GM20431 (cell line): ENCODE measurements around the gene LRRC4B.
"Not testable (repeated sequence)": the region's sequence is repeated elsewhere in the genome, so short reads cannot be mapped to it uniquely, and the experiment has no call there.

ENCODE experiments used
- in situ Hi-C: fragments of 300-500 bp; cut with MseI, MboI; formaldehyde crosslinking; loops from one replicate; pipeline ENCODE4 v1.15.0; 2020; ENCODE audit warnings: low sequenced_read_pairs; ENCODE audit not compliant: unreplicated experiment

Gene LRRC4B, protein sequence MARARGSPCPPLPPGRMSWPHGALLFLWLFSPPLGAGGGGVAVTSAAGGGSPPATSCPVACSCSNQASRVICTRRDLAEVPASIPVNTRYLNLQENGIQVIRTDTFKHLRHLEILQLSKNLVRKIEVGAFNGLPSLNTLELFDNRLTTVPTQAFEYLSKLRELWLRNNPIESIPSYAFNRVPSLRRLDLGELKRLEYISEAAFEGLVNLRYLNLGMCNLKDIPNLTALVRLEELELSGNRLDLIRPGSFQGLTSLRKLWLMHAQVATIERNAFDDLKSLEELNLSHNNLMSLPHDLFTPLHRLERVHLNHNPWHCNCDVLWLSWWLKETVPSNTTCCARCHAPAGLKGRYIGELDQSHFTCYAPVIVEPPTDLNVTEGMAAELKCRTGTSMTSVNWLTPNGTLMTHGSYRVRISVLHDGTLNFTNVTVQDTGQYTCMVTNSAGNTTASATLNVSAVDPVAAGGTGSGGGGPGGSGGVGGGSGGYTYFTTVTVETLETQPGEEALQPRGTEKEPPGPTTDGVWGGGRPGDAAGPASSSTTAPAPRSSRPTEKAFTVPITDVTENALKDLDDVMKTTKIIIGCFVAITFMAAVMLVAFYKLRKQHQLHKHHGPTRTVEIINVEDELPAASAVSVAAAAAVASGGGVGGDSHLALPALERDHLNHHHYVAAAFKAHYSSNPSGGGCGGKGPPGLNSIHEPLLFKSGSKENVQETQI

DNA sequence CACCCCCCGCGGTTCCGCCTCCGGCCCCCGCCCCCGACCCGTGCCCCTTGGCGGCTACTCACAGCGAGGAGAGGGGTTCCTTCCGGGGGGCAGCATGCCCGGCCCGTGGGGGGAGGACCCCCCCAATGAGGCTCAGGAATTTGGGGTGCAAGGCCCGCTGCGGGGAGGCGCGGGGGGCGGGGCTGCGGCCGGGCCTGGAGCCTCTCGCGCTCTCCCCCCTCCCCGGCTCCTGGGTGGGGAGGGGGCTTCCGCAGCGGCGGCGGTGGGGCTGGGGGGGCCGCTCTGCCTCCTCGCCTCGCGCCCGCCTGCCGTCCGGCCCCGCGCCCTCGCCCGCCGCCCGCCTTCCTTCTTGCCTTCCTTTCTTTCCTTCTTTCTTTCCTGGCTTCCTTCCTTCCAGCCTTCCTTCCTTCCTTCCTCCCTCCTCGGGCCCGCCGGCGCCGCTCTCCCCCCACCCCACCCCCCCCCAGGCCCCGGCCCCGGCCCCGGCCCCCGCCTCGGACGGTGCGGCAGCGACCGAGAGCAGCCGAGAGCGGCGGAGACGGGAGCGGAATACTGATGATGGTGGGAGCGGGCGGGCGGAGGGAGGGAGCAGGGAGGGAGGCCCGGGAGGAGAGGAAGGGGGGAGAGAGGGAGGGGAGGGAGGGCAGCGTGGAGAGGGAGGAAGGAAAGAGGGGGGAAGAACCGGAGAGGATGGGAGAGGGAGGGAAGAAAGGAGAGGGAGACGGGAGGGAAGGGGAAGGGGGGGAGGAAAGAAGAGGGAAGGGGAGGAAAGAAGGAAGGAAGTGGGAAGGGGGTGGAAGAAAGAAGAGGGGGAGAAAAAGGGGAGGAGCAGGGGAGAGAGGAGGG, at the start of gene LRRC4B:
Gene LRRC4B, minus strand, starts transcription at position 554 of the 846 bp plus-strand sequence. CDS start 19,597 bp downstream, outside the sequence.
- in situ Hi-C loops = no loop called here

DNA sequence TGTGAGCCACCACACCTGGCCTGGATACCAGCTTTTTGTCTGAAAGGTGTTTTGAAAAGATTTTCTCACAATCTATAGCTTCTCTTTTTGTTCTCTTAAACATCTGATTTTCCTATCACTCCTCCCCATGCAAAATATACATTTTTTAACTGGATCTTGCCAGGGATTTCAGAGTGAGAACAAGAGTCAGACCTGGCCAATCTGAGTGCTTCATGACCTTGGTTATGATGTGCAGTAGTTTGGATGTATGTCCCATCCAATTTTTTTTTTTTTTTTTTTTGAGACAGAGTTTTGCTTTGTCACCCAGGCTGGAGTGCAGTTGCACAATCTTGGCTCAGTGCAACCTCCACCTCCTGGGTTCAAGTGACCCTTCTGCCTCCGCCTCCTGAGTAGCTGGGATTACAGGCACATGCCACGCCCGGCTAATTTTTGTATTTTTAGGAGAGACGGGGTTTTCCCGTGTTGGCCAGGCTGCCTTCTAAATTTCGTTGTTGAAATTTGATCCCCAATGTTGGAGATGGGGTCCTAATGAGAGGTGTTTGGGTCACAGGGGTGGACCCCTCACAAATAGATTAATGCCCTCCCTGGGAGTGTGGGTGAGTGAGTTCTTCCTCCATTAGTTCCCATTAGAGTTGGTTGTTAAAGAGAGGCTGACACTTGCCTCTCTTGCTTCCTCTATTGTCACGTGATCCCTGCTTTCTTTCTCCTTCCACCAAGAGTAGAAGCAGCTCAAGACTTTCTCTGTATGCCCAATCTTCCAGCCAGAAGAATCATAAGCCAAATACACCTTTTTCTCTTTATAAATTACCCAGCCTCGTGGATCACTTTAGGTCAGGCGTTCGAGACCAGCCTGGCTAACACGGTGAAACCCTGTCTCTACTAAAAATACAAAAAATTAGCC, 44.5 kb upstream of the LRRC4B start:
- in situ Hi-C loops = not testable (repeated sequence)

DNA sequence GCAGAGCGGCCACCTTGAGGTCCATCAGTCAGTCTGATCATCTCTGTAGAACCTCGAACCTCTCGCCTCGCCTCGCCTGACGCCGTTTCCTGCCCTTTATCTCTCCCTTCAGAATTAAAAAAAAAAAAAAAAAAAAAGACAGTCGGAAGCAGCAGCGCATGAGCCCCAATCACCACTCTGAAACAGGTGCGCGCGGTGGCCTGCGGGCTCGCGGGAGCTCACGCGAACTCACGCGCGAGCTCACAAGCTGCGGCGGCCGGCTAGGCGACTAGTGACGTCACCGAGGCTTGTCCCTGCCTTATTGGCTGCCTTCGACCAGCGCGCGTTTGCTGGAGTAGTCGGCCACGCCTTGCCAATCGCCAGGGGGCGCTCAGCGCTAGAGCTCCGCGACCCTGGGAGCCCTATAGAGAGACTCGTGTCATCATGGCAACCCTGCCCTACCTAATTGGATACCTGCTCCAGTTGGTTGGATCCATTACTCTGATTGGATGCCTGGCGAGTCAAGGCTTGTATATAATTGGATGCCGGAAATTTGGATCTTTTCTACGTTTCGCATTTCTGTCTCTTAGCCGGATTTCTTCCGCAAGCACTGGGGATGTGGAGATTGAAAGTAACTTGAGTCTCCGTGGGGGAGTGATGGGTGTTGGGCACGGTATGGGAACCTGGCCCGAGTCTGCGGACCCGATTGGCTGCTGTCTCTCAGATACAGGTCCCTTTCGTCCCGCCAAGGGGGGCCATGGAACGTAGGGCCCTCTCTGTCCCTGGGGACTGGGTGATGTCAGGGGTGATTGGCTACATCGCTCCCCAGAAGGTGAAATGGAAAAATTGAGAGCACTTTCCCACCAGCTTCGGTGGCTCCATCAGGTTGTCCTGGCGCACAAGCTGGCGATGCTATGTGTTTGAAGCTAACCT, 39.9 kb upstream of the LRRC4B start:
- in situ Hi-C loops = no loop called here

DNA sequence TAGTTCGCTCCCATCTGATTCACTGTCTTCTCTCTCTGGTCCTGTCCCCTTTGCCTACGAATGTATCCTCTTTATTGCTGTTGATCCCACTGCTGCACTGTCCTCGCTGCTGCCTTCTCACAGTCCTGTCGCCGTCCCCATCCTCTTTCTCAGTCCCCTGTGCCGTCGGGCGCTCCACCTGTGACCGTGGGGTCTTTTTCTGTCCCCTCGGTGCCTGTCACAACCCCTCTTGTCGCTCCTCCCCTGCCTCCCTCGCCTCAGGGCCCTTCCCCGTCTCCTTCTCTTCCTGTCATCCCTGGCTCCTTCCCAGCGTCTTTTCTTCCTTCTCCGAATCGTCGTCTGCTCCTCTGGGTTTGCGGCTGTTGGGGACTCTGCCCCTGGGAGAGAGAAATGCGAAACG, 39.2 kb upstream of the LRRC4B start:
- in situ Hi-C loops = no loop called here

DNA sequence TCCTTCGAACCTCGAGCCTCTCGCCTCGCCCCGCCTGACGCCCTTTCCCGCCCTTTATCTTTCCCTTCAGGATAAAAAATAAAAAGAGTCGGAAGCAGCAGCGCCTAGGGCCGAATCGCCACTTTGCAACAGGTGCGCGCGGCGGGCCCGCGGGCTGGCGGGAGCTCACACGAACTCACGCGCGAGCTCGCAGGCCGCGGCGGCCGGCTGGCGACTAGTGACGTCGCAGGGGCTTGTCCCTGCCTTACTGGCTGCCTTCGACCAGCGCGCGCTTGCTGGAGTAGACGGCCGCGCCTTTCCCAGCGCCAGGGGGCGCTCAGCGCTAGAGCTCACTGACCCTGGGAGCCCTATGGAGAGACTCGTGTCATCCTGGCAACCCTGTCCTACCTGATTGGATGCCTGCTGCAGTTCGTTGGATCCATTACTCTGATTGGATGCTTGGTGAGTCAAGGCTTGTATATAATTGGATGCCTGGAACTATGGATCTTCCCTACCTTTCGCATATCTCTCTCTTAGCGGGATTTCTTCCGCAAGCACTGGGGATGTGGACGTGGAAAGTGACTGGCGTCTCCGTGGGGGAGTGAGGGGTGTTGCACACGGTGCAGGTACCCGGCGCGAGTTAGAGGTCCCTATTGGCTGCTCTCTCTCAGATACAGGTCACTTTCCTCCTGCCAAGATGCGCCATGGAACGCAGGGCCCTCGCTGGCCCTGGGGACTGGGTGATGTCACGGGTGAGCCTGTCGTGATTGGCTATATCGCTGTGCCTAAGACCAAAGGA, 38.0 kb upstream of the LRRC4B start:
- in situ Hi-C loops = not testable (repeated sequence)

DNA sequence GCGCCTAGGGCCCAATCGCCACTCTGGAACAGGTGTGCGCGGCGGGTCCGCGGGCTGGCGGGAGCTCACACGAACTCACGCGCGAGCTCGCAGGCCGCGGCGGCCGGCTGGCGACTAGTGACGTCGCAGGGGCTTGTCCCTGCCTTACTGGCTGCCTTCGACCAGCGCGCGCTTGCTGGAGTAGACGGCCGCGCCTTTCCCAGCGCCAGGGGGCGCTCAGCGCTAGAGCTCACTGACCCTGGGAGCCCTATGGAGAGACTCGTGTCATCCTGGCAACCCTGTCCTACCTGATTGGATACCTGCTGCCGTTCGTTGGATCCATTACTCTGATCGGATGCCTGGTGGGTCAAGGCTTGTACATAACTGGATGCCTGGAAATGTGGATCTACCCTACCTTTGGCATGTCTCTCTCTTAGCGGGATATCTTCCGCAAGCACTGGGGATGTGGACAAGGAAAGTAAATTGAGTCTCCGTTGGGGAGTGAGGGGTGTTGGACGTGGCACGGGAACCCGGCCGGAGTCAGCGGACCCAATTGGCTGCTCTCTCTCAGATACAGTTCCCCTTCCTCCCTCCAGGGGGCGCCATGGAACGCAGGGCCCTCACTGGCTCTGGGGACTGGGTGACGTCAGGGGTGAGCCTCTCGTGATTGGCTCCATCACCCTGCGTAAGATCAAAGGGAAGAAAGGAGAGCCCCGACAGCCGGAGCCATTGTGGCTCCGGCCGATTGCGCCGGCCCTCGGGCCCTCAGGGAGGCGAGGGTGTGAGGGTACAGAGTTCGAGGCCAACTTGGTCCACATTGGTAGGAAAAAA, 36.2 kb upstream of the LRRC4B start:
- in situ Hi-C loops = not testable (repeated sequence)

DNA sequence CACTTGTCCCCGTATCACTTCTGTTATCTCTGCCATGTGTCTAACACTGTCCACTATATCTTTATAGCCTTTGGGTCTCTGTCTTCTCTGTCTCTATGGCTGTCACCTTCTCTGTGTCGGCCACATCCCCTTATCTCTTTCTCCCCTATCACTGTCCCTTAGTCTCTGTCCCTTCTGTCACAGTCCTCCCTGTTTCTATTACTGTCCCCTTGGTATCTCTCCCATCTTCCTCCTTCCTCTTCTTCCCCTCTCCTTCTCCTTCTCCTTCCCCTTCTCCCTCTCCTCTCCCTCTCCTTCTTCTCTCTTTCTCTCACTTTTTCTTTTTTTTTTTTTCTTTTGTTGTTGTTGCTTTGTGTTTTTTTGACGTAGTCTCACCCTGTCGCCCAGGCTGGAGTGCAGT, 34.7 kb upstream of the LRRC4B start:
- in situ Hi-C loops = no loop called here

DNA sequence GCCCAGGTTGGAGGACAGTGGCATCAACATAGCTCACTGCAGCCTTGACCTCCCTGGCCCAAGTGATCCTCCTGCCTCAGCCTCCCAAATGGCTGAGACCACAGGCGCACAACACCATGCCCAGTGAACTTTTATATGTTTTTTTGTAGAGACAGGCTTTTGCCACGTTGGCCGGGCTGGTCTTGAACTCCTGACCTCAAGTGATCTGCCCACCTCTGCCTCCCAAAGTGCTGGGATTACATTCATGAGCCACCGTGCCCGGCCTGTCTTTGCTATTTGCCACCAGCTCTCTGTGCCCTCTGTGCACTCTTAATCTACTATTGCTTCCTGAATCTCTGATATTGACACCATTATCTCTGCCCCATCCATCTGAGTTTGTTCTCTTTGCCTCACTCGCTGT, 34.3 kb upstream of the LRRC4B start:
- in situ Hi-C loops = no loop called here

DNA sequence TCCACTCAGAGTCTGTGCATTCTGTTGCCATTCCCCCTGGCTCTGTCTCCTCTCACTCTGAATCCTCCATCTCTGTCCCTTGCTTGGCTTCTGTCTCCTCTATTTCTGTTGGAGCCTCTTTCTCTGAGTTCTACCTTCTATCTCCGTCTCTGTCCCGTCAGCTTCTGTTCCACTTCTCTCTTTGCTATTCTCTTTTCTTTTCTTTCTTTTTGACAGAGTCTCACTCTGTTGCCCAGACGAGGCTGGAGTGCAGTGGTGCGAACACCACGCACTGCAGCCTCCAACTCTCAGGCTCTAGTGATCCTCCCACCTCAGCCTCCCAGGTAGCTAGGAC, 33.8 kb upstream of the LRRC4B start:
- in situ Hi-C loops = no loop called here

DNA sequence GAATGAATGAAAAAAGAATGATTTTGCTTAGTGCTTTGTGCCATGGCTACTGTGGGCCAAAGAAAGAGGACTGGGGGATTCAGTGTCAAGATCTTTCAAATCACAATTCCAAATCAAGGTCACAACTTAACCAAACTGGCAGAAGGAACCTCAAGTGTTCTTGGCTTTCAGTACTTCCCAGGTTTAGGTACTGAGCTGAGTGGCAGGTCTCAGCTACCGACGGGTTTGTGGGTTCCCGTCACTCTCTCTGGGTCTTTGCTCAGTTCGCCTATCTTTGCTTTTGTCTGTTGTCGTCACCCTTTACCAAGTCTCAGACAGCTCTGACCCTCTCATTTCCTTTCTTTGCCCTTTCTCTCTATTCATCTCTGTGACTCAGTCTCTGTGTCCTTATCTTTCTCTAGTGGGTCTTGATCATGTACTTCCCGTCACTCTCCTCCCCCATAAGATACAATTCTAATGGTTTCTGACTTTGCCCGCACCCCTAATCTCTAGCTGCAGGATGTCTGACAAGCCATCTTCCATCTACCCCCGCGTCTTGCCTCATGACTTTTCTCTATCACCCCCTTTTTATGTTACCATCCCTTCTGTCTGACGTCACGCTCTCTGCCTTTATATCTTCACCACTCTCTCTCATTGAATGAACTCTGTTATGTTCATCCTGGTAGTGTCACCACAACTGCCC, 33.3 kb upstream of the LRRC4B start:
- in situ Hi-C loops = no loop called here

DNA sequence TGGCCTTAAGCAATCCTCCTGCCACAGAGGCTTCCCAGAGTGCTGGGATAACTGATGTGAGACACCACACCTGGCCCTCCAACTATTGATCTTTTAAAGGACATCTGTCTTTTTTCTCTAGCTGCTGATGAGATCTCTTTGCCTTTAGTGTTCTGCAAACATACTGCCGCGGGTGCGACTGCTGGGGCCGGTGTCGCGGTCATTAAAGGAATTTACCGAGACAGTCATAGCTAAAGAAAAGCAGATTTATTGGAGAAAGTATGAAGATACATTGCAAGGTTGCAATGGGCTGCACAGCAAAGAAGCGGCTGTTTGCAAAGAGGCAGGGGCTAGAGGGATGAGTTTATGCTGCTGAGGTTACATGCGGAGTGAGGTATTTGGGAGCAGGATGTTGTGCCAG, 31.2 kb upstream of the LRRC4B start:
- in situ Hi-C loops = no loop called here

DNA sequence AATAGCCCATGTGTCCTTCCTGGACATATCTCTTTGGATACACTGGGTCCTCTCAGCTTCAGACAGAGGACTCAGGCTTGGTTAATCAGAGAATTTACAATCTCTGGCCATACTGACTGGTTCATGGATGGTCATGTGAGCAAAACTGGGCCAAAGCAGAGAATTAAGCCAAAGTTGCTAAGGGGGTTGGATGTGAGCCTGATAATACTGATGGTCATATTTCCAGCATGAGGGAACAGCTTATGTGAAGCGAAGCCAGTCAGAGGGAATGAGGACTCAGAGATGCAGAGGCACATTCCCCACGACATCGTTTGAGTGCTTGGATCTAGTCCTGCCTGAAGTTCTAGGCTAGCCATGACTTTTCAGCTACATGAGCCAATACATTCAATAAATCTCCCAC, 22.0 kb upstream of the LRRC4B start:
- in situ Hi-C loops = no loop called here

DNA sequence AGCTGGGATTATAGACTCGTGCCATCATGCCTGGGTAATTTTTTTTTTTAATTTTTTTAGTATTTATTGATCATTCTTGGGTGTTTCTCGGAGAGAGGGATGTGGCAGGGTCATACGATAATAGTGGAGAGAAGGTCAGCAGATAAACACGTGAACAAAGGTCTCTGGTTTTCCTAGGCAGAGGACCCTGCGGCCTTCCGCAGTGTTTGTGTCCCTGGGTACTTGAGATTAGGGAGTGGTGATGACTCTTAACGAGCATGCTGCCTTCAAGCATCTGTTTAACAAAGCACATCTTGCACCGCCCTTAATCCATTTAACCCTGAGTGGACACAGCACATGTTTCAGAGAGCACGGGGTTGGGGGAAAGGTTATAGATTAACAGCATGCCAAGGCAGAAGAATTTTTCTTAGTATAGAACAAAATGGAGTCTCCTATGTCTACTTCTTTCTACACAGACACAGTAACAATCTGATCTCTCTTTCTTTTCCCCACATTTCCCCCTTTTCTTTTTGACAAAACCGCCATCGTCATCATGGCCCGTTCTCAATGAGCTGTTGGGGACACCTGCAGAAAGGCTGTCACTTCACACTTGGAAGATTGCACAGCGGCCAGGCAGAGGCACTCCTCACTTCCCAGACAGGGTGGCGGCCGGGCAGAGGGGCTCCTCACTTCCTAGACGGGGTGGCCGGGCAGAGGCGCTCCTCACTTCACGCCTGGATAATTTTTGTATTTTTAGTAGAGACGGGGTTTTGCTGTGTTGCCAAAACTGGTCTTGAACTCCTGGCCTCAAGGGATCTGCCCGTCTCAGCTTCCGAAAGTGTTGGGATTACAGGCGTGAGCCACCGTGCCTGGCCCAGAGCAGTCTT, 13.8 kb upstream of the LRRC4B start:
- in situ Hi-C loops = not testable (repeated sequence)

DNA sequence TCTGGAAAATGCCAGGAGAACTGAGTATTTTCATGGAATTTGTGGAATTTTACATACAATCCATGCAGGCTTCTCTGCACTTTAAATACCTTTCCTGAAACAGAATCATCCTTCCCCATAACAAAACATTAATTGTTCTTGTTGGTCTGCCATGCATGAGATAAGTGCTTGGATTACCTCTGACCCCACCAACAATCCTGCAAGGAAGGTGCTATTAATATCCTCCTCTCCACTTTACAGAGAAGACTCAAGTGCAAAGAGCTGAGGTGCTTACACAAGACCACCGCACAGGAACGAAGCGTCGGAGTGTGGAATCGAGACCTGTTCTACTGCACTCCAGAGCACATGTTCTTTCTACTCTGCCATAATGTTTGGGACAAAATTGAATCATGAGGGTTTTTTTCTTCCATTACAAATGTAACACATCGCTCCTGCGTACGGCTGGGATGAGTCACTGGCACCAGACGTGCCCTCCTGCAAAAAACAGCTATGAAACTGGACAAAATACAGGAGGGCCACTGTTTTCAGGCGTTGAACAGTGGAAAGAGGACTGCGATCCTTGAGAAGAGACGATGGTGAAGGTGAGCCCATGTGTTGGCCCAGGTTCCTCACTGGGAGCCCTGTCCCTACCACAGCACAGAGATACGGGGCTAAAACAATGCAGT, 12.9 kb upstream of the LRRC4B start:
- in situ Hi-C loops = no loop called here

DNA sequence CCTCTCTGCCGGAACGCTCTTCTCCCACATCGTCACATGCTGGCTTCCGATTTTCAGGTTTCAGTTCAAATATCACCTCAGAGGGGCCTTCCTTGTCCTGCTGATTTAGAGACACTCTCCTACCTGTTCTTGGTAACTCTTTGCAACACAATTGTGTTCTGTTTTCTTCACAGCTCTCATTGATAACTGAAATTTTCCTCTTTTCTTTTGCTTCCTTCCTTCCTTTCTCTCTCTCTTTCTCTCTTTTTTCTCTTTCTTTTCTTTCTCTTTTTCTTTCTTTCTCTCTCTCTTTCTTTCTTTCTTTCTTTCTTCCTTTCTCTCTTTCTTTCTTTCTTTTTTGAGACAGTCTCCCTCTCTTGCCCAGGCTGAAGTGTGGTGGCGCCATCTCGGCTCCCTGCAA, 12.0 kb upstream of the LRRC4B start:
- in situ Hi-C loops = no loop called here
